BJ (cell line): ENCODE data around the gene TMEM151B. TPM values are rescaled to one million over a fixed set of nuclear protein-coding genes. Genes with fewer than 3 reads are reported as not detected.

Experiments used
- CTCF ChIA-PET: fragments of 350-600 bp; formaldehyde crosslinking; extraction: SDS; loops from one replicate; lab custom pipeline; 2021; ENCODE audit warnings: antibody characterized with exemption, inconsistent platforms; lab: Yijun Ruan, JAX
- POLR2A ChIA-PET: fragments of 300-600 bp; sonication (Branson Sonifier 250); formaldehyde crosslinking; extraction: SDS; loops from one replicate; lab custom pipeline; 2021; ENCODE audit warnings: antibody characterized with exemption; lab: Charles Lee
- DNase-seq: peaks from one replicate; pipeline ENCODE4 v3.0.0-alpha.2; 2011; ENCODE audit warnings: low read depth
- H3K27me3 ChIP-seq: 2 replicates; pipeline ENCODE4 v1.6.0; 2011; ENCODE audit warnings: low read length; ENCODE audit not compliant: control insufficient read depth, insufficient read depth
- H3K36me3 ChIP-seq: 2 replicates; pipeline ENCODE4 v1.5.1; 2011; ENCODE audit warnings: low read length; ENCODE audit not compliant: control insufficient read depth, insufficient read depth
- H3K4me3 ChIP-seq: 2 replicates; pipeline ENCODE4 v1.5.1; 2011; ENCODE audit warnings: low read depth, mild to moderate bottlenecking, control low read depth, low read length
- CTCF ChIP-seq: IDR thresholded peaks from 2 replicates; pipeline ENCODE4 v1.5.1; 2011; ENCODE audit warnings: low read depth, mild to moderate bottlenecking, control low read depth, inconsistent platforms, low read length, moderate library complexity; ENCODE audit not compliant: insufficient read depth
- polyA plus RNA-seq: library from polyadenylated mRNA; depleted of rRNA; stranded (reverse); fragments of >200 nt; gene quantifications from 2 replicates; pipeline ENCODE4 v1.2.3, GENCODE V29; 2011

Gene TMEM151B
- polyA plus RNA-seq, 1 experiment: not detected

GRCh38 chr6:44225579-44226325 lies 44.5 kb upstream of the TMEM151B start:
- DNase-seq: no peak
- TF ChIP-seq CTCF: no peak
- Histone ChIP-seq H3K4me3 (no peak overlapping the region), H3K36me3 (no peaks in the 10 kb centered on the region), H3K27me3 (no peaks in the 10 kb centered on the region)
- POLR2A ChIA-PET: no interaction called here
- CTCF ChIA-PET: interaction anchor here (2.7 kb wide), 1 partner anchor 53 kb away, joined by 10 read pairs; no protein-coding TSS in a partner anchor

- no peak for DNase-seq
- ChIA-PET POLR2A (no interaction called here), CTCF (interaction anchor here (1.9 to 2.7 kb wide), 2 partner anchors 10 to 54 kb away, joined by 9 to 10 read pairs; no protein-coding TSS in a partner anchor)
- TF ChIP-seq CTCF: no peak
- Histone ChIP-seq H3K27me3 (no peaks in the 10 kb centered on the region), H3K36me3 (no peaks in the 10 kb centered on the region), H3K4me3 (no peak overlapping the region)
Measured at GRCh38 chr6:44226368-44227147, 43.7 kb upstream of the TMEM151B start.

DNA sequence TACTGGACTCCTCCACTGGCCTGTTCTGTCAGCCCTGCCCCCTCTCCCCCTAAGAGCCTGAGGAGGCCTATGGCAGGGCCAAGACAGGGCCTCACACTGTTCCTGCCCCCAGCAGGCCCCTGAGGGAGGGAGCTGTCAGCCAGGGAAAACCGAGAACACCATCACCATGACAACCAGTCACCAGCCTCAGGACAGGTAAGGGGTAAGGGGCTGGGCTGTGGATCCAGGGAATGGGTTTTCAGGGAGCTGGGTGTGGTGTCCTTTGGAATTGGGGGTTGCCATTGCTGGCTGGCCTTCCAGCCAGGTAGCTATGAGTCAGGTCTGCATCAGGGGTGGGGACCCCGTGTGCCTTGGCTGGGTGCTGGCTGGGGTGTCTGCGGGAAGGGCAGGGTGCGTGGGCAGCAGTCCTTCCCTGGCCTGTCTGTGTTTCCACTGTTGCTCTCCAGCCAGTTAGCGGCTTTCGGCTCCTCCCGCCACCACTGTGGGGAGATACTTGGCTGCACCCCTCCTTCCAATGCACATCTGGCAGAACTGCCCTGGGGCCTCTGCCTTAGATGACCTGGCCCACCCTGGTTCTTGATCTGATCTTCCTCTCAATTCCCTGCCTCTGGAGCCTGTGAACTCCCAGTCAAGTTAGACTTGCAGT lies 43.0 kb upstream of the TMEM151B start:
- ChIA-PET POLR2A (no interaction called here), CTCF (interaction anchor here (0.9 to 1.9 kb wide), 3 partner anchors 9 to 55 kb away, joined by 3 to 9 read pairs (median 6); partner anchors contain the start of gene SLC35B2)
- no peaks in the 10 kb centered on the region for H3K36me3 ChIP-seq
- no peak overlapping the region for H3K4me3 ChIP-seq
- H3K27me3 ChIP-seq: no peaks in the 10 kb centered on the region
- no peak for TF ChIP-seq CTCF
- no peak for DNase-seq

DNA sequence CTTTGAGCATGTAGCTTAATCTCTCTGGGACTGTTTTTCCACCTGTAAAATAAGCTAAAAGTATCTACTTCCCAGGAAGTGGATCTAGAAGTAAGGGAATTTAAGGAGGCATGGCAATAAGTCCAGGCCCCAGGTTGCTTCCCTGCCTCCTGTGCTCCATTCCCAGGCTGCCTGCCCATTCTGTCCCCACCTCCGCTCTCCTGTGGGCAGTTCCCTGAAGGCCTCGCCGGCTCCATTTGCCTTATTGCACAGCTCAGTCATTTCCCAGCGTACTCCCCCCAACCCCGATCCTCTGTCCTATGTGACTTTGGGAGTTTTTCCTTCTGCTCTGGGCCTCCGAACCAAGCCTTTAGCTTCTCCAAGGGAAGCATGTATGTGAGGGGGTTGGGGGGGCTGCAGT lies 42.2 kb upstream of the TMEM151B start:
- no peaks in the 10 kb centered on the region; the same call in 1 of the 2 replicates for H3K36me3 ChIP-seq
- no peak for DNase-seq
- H3K4me3 ChIP-seq: no peak overlapping the region
- ChIA-PET POLR2A (no interaction called here), CTCF (interaction anchor here (0.7 to 1.9 kb wide), 4 partner anchors 9 to 55 kb away, joined by 3 to 9 read pairs (median 4); partner anchors contain the start of gene SLC35B2)
- H3K27me3 ChIP-seq: no peaks in the 10 kb centered on the region
- no peak for TF ChIP-seq CTCF

- H3K27me3 ChIP-seq: no peaks in the 10 kb centered on the region
- no peak for DNase-seq
- no peak overlapping the region for H3K4me3 ChIP-seq
- ChIA-PET CTCF (interaction anchor here (0.7 to 1.9 kb wide), 3 partner anchors 8 to 56 kb away, joined by 3 to 9 read pairs (median 6); no protein-coding TSS in a partner anchor), POLR2A (no interaction called here)
- H3K36me3 ChIP-seq: no peaks in the 10 kb centered on the region; the same call in 1 of the 2 replicates
- TF ChIP-seq CTCF: no peak
Measured at GRCh38 chr6:44228433-44228832, 41.8 kb upstream of the TMEM151B start.
